GM20000 (cell line): ENCODE measurements around the gene KIRREL2.

ENCODE experiments used
- DNase-seq: peaks from one replicate; pipeline ENCODE4 v3.0.0; 2012; ENCODE audit warnings: low spot score
- CTCF ChIP-seq: IDR thresholded peaks from 2 replicates; pipeline ENCODE4 v1.5.1; 2012; ENCODE audit warnings: mild to moderate bottlenecking, control low read depth; ENCODE audit errors: extremely low read depth, missing control alignments

The KIRREL2 gene

GRCh38 chr19:35897706-35898451 is 41.2 kb downstream of the KIRREL2 start:
- no peak for DNase-seq
- no peak for TF ChIP-seq CTCF

GRCh38 chr19:35898499-35898809 is 41.7 kb downstream of the KIRREL2 start:
- no peak for DNase-seq
- TF ChIP-seq CTCF = no peak

GRCh38 chr19:35899547-35900214 is 43.0 kb downstream of the KIRREL2 start:
- TF ChIP-seq CTCF = no peak
- DNase-seq = peak; percentile 94

- no peak for TF ChIP-seq CTCF
- no peak for DNase-seq
Measured at GRCh38 chr19:35901055-35901644, 44.4 kb downstream of the KIRREL2 start.

- peak; percentile 60 for DNase-seq
- TF ChIP-seq CTCF = no peak
Measured at GRCh38 chr19:35901854-35902661, 45.3 kb downstream of the KIRREL2 start, which contains the start of gene HCST. Gene HCST, plus strand, starts transcription at chr19:35902529. Its CDS starts 65 bp downstream, at chr19:35902594.

- no peak for TF ChIP-seq CTCF
- DNase-seq = no peak
Measured at GRCh38 chr19:35902870-35903475, 46.3 kb downstream of the KIRREL2 start.
